ENCODE data around the gene MBP.

GRCh38 chr18:77113361-77114151 is 19.0 kb downstream of the MBP start:
- TF ChIP-seq REST (IDR thresholded peaks at IDR 0.05; ENCODE audit: insufficient read depth in 1 of 2, low read depth in 2 of 2, low read length in 2 of 2) (no peak), POLR2AphosphoS5 (IDR thresholded peaks at IDR 0.05; ENCODE audit: low read depth, low read length) (no peak), TAF1 (IDR thresholded peaks at IDR 0.05; ENCODE audit: borderline replicate concordance, insufficient read depth, low read length) (no peak)

Data from PFSK-1 (cell line).